T-helper 22 cell (primary cell): ENCODE data around the gene PSTPIP2.
"Not testable (repeated sequence)": the region's sequence is repeated elsewhere in the genome, so short reads cannot be mapped to it uniquely, and the experiment has no call there.

Experiments used
- DNase-seq: peaks from one replicate; pipeline ENCODE4 v3.0.0-alpha.2; 2020; ENCODE audit warnings: low read depth

The PSTPIP2 gene

DNA sequence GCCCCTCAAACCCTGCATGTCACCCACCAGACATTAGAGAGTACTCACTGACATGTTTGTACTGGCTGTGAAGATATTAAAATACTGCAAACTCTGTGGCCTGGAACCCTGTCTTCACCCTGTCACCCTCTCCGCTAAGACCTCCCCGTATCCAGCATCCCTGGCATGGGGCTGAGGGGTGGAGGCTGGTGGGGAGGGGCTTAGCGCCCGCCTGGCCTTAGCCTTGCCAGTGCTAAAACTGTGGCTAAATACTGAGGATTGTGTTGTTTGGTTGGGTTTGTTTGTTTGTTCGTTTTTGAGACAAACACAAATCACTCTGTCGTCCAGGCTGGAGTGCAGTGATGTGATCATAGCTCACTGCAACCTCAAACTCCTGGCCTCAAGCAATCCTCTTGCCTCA, 1.8 kb downstream of the PSTPIP2 start:
- no peak for DNase-seq

DNA sequence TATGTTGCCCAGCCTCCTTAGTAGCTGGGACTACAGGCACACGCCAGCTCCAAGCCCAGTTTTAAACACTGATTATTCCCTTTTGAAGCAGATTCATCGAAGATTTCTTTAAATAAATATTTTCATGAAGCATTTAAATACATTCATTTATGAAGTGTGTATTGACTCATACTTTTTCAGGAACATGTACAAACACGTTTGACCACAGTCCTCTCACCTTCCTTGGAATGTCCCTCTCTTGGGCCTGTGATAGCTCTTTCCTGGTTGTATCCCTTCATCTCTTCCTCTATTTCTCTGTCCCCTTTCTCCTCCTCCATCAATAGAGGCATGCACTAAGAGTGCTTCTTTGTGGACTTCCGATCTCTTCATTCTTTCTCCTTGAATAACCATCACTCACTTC, 2.5 kb downstream of the PSTPIP2 start:
- DNase-seq: no peak

DNA sequence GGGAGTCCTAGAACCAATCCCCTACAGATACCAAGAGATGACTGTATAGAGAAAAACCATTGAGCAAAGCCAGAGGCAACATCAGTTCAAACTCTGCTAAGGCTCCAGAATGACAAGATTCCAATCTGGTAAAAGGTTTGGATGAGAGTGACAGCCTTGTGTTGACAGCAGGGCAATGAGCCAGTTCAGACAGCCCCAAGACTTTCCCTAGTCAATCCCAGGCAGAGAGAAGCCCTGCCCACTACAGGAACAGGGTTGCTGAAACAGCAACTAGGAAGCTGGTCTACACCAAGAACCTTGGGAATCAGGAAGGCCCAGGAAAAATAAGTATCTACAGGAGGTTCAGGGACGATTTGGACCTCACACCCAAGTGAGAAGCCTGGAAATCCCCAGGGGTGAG, 3.3 kb downstream of the PSTPIP2 start:
- no peak for DNase-seq

DNA sequence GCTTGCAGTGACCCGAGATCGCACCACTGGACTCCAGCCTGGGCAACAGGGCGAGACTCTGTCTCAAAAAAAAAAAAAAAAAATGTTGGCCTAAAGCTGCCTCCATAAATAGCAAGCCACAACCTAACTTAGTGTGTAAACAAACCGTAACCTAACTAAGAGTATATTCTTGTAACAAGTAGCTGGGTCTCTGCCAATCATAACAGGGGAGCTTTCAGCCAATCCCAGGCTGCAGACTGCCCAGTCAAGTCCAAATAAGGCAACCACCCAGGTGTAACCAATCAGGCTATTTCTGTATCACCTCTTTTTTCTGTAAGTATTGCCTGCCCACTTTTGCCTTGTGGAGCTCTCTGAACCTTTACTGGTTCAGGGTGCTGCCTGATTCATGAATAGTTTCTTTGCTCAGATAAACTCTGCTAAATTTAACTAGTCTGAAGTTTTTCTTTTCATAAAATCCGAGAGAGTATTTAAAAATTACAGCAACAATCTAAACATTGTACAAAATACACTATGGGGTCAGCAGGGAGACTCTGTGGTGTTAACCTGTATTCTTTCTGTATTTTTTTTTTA, 4.5 kb downstream of the PSTPIP2 start:
- DNase-seq: no peak

DNA sequence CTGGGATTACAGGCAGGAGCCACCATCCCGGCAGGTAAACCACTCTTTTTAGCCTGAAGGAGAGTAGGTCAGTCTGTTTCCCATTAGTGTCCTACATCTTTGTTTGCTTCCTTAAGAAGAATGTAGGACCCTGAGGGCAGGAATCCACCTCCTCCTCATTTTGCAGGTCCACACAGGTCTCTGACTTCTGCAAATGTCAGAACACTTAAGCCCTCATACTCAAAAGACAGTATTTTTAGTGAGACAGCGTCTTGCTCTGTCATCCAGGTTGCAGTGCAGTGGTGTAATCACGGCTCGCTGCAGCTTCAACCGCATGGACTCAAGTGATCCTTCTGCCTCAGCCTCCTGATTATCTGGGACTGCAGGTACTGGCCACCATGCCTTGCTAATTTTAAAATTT, 9.3 kb downstream of the PSTPIP2 start:
- no peak for DNase-seq

DNA sequence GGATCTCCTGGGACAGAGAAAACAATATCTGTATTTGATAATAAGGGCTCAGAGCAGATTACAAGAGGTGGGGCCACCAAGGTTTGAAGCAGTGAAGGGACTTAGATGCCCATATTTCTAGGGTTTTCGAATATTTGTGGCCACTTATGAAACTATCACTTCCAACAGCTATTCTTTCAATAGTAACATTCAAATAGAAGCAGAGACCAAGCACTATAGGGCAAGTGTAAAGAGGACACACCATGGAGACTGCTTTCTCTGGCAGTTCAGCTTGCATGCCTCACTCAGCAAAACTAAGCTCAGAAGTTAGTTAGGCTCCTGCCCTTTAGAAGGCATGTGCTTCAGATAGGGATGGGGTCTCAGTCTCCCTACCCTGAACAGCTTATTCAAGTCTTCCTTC, 10.3 kb downstream of the PSTPIP2 start:
- no peak for DNase-seq

DNA sequence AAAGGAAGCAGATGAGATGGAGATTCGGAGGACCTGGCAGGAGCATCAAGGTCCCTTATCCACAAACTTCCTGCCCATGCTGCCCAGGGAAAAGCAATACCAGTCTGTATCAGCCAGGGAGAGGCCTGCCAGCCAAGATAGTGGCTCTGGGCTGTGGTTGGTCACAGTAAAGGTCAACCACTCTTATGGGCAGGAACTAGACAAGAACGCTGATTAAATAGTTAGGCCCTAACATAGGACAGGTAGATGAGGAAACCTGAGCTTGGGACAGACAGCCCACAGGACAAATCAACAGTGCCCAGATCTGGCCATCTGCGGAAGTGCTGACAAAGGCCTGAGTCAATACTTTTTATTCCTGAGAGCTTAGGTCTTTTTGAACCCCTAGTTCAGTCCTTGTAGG, 10.7 kb downstream of the PSTPIP2 start:
- DNase-seq: no peak

DNA sequence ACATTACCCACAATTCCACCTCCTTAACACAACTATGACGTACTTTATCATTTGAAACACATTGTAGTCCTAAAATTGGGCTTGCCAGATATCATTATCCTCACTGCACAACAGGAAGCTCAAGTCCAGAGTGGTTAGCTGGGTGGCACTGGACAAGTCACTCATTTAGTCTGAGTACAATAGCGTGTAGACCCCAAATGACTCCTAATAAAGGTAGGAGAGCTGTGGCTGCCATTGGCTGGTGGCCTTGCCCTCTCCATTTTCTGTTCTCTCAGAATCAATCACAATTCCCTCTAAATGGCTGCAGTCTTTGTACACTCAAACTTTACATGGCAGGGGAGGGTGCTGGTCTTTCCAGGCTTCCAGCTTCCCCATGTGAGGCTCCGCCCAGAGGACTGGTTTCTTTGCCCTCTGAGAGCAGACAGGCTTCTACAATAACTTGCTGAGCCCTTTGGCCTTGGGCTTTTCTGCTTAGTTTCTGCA, 11.7 kb downstream of the PSTPIP2 start:
- DNase-seq: no peak

DNA sequence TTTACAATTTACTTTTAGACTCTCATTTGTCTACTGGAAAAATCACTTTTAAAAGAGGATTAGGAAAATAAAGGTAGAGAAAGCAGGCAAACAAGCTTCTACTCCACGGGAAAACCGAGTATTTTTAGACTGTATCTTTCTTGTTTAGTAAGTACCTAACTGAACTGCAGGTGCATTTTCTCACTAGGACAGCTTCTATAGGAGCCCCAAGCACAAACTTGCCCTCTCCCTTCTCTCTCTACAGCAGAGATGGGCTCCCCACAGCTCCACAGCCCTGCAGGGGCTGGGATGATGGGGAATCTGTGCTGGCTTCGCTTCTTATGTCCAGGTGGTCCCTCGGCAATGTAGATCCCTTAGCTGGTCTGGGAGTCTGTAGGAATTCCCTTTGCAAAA, 16.2 kb downstream of the PSTPIP2 start:
- DNase-seq: no peak

DNA sequence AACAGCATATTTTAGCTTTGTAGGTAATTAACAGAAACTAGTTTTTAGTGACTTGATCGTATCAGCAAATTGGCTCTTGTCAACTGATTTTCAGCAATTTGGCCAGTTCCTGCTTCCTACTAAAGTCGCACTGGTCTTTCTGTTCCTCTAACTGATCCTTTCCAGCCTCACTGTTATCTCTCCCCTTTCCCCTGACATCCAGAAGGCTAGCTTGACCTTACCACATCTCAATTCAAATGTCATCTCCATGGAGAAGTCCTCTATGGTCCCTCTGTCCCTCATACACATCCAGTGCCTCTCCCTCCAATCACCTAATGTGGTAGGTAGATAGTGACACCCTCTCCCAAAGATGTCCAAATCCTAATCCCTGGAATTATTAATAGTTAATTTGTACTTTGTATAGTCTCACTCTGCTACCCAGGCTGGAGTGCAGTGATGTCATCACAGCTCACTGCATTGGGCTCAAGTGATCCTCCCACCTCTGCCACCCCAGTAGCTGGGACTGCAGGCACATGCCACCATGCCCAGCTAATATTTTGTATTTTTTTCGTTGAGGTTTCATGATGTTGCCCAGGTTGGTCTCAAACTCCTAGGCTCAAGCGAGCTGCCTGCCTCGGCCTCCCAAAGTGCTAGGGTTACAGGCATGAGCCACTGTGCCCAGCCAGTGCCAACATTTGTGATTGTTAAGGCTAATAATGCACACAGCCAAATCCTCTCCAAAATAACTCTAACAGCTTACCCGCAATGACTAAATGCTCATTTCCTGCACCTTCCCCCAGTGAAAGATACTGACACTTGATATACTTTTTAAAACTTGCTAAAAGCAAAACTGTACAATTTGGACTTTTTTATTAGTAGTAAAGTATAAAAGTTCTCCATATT, 16.9 kb downstream of the PSTPIP2 start:
- no peak for DNase-seq

DNA sequence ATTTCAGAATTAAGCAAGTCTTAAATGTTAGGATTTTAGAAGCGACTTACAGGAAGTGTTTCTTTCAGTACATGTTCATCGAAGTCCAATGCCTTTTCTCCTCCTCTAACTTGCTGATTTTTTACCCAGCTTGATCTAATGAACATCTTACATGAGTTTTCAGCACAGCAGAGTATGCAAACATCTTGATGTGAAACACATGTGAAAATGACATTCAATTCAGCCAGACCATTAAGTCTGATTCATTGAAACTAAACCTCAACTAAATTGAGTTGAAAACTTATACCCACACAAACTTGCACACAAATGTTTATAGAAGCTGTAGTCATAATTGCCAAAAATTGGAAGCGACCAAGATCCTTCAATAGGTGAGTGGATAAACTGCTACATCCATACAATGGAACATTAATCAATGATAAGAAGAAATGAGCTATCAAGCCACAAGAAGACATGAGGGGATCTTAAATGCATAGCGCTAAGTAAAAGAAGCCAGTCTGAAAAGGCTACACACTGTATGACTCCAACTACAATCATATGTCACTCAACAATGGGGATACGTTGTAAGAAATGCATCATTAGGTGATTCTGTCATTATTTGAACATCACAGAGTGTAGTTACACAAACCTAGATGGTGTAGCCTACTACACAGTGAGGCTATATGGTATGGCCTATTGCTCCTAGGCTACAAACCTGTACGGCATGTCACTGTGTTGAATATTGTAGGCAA, 18.5 kb downstream of the PSTPIP2 start:
- no peak for DNase-seq

DNA sequence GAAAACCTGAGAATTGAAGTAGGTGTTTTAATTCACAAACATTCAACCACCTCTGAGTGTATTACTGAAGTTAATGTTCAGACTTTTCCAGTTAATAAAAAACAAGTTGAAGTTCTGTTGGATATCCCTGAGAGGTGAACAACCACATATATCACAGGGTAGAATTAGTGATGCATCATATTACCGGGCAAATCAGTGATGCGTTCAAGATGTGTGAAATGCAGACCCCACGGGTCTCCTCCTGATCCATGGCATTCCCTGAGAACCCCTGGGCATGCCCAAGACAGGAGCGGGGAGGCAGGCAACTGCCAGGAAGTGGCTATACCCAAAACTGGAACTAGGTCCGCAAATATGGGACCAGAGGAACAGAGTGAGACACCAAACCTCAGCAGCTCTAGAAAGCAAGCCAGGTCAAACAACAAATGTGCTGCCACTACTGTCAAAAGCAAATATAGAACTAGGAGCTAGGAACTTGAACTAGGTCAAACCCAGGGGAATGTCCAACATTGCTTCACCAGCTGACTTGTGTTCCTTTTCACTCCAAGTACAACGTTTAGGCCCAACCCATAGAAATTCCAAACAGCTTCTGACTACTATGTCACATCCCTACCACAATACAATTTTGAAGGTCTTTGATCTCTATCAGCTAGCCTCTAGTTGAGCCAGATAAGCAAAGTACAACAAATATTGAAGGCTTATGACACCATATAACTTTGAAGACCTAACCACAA, 20.2 kb downstream of the PSTPIP2 start:
- no peak for DNase-seq

DNA sequence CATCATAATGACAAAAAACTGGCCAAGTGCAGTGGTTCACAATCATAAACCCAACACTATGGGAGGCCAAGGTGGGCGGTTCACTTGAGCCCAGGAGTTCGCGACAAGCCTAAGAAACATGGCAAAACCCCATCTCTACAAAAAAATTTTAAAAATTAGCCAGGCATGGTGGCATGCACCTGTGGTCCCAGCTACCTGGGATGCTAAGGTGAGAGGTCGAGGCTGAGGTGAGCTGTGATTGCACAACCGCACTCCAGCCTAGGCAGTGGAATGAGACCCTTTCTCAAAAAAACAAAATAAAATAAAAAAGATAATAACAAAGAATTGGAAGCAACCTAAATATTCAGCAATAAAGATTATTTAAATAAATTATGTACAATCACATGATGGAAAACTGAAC, 21.8 kb downstream of the PSTPIP2 start:
- no peak for DNase-seq

DNA sequence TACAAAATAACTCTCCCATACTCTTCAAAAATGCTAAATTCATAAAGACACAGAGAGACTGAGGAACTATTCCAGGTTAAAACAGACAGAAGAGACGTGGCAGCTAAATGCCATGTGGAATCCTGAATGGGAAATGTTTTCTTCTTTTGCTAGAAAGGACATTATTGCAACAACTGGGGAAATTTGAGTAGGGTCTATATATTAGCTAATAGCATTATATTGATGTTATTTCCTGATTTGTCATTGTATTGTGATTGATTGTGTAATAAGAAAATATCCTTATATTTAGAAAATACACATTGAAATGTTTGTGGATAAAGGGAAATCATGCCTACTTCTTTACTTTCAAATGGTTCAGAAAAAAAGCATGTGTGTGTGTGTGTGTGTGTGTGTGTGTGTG, 23.4 kb downstream of the PSTPIP2 start:
- no peak for DNase-seq

DNA sequence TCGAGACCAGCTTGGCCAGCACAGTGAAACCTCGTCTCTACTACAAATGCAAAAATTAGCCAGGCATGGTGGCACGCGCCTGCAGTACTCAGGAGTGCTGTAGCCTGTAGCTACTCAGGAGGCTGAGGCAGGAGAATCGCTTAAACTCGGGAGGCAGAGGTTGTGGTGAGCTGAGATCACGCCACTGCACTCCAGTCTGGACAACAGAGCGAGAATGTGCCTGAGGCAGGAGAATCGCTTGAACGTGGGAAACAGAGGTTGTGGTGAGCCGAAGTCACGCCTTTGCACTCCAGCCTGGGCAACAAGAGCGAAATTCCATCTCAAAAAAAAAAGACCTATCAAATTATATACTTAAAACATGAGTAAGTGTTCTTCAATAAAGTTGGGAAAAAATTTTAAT, 24.7 kb downstream of the PSTPIP2 start:
- DNase-seq: not testable (repeated sequence)

DNA sequence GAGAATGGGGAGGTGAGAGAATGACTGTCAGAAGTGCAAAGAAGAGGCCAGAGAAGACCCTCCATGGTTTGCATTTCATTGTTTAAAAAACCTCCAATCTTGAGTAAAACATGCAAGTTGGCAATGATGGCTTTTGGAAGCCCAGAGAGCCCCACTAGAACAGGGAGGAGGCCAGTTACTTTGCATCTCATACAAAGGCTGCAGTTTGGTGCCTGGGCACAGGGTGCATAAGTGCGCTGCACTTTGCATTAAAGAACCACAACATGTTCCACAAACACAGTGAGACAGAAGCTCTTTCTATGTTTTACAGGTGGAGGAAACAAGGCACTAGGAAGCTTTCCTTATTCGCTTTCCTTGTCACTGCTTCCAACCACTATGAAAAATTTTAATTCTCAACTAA, 25.4 kb downstream of the PSTPIP2 start:
- no peak for DNase-seq

DNA sequence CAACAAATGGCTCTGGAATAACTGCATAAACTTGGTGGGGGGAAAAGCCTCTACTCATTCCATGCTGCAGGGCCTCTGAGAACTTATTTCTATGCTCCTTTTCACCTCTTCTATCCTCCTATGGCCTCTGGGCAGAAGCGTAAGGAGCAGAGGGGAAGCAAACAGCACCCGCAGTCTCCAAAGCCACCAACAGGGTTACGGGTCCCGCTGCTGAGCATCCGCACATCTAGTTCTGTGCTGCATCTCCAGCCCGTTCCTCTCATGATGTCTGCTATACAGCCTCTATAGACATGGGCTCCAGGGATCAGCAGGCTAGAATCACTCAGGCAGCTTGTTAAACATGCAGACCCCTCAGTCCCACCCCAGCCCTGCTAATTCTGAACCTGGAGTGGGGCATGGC, 25.9 kb downstream of the PSTPIP2 start:
- no peak for DNase-seq

DNA sequence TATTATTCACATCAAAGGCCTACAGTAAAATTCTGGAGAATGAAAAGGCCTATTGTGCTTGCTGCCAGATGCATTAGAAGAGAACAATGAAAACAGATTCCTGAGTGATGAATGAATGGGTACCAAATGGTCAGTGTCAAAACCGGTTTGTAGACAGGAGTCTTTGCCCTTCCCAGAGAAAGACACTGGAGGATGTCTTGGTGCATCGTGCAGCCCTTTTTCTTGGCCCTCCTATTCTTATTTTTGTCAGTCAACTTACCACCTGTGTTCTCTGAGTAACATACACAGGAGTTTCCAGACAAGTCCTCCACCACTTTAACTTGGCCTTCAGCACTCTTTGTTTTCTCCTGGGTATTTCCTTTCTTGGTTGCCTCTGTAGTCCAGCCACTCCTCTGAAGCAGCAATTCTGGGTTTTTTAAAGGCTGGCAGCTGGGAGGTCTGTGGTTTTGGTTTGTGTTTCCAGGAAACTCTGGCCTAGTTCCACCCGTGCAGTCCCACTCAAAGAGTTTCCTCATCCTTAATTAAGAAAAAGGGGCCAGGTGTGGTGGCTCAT, 29.4 kb downstream of the PSTPIP2 start:
- DNase-seq: no peak

DNA sequence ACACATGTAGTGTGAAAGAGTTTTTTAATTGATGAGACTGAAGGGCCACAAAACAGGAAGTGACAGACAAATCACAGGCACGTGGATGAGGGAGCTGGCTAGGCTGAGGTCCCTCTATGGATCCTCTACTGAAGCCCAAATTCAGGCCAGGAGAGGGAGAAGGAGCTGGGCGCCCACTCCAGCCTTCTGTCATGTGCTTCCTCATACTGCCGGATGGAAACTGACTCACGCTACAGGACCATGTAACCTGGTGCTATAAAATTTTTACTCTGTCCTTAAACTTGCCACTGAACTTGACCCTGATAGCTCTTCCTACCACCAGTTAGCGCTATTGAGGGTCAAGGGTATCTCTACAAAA, 31.3 kb downstream of the PSTPIP2 start:
- DNase-seq: no peak

DNA sequence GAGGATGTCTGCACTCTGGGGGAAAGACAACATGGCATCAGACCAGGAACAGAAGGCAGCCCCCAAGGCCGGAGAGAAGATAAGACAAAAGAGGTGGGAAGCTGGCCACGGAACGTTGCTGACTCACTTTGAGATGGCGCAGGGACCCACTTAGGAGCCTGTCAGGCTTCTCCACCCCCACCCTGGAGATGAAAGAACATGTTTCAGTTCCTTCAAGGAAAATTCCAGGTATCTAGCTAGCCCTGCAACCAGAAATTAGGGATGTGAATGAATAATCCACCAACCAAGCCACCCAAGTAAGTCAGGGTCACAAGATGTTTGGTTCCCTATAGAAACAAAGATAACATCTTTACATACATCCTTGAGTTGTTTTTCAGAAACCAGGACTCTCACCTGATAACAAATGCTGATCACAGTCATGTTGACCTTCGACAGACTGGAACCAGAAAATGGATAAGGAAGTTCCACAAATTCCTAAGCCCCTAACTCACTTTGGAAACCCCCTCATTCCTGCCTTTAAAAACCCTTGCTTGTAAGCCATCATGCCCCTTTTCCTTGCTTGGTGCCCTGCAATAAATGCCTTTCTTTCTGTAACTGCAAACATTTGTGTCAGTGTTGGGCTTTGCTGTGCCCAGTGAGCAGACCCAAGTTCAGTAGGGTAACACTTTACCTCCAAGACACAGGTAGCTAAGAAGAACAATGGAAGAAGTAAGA, 31.9 kb downstream of the PSTPIP2 start:
- DNase-seq: no peak

DNA sequence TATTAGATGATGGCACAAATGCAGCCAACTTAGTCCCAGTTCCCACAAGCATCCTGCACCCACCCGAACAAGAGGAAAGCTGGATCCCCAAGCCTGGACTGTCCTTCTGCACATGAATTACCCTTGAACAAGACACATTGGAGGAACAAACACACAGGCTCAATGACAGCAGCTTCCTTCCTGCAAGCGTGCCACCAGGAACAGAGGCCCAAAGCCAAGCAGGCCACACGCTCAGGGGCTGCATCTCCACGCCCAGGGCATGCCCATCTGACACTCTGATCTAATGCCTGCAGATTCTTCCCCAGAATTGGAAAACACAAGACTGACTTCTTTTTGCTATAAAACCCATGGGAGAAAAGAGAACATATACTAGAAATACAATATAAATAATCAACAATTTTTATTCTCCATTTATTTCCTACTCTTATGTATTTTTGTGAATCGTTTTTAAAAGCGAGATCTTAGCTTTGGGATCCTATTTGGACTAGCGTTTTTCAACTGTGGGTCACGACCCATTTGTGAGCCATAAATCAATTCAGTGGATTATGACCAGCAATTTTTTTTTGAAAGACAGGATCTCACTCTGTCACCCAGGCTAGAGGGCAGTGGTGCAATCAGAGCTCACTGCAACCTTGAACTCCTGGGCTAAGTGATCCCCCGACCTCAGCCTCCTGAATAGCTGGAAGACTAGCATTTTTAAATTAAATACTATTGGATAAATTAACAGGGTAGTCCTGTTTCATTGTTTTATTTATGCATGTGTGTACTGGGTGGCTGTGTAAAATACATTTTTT, 34.4 kb downstream of the PSTPIP2 start:
- DNase-seq: no peak
